Stimulated activated CD8-positive, alpha-beta memory T cell treated with anti-CD3 and anti-CD28 coated beads, Interleukin-15, amount 100 ng/mL, for 24 hours (primary cell): ENCODE results near the gene TNS3.
"Not testable (repeated sequence)": the region's sequence is repeated elsewhere in the genome, so short reads cannot be mapped to it uniquely, and the experiment has no call there.

Source experiments
- DNase-seq: peaks from one replicate; pipeline ENCODE4 v3.0.0-alpha.2; 2020; ENCODE audit warnings: low read depth

Gene TNS3

GRCh38 chr7:47448971-47449370 lies 132.9 kb downstream of the TNS3 start:
- DNase-seq, result no peak

- DNase-seq, result no peak
These were observed 134.1 kb downstream of the TNS3 start for GRCh38 chr7:47447621-47448349.

GRCh38 chr7:47446871-47447466 lies 134.9 kb downstream of the TNS3 start:
- no peak for DNase-seq

DNA sequence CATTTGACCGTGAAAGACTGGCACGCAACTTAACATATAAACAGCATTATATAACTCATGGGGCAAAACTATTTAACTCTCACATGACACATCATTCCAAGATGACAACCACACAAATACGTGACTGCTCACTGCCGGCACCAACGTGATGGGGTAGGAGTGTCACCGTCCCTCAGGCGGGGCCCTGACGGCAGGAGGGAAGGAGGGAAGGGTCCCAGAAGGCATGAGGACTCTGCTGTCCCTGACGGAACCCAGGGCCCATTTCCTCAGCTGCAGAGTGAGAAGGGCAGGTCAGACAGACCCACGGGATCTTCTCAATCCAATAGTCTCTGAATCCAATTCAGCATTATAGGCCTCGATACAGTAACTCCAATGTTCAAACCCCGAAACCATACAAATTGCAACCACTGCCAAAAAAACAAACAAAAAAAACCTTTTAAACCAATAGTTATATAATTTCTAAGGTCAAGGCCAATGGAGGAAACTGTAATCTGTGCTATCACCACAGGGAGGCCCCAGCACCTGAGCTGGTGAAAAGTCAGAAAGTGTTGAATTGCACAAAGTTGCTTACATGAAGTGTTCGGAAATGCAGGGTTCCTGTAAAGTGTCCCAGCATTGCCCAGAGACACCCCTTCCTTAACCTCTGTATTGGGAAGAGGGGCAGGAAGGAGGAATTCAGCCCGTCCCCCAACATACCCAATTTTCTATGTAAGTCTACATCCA lies 137.4 kb downstream of the TNS3 start:
- no peak for DNase-seq

DNA sequence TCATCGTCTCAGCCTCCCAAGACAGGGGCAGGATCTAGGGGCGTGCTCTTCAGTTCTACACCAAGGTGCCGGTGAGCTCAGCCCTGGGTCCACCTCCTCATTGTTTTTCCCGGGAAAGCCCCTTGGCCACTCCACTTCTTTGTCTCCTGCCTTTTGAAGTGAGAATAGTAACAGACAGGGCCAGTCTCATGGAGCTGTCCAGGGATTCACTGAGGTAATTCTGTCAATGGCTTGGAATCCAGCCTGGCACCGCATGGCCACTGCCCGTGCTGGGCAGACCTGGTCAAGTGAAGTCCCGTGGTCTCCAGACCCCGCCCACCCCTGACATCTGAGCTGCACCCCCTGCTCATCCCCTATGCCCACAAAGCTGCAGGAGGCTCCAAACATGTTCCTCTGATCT lies 138.9 kb downstream of the TNS3 start:
- DNase-seq, result no peak

DNA sequence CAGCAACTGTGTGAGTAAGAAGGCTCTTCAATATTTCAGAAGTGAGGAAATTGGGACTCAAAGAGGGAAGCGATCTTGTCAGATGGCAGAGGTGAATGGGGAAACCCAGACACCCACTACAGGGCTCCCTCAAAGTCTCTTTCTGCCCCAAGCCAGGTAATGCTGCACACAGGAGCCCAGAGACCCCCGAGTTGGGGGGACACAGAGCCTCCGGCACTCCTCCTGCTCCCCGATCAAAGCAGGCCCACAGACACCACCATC lies 139.4 kb downstream of the TNS3 start:
- no peak for DNase-seq

DNA sequence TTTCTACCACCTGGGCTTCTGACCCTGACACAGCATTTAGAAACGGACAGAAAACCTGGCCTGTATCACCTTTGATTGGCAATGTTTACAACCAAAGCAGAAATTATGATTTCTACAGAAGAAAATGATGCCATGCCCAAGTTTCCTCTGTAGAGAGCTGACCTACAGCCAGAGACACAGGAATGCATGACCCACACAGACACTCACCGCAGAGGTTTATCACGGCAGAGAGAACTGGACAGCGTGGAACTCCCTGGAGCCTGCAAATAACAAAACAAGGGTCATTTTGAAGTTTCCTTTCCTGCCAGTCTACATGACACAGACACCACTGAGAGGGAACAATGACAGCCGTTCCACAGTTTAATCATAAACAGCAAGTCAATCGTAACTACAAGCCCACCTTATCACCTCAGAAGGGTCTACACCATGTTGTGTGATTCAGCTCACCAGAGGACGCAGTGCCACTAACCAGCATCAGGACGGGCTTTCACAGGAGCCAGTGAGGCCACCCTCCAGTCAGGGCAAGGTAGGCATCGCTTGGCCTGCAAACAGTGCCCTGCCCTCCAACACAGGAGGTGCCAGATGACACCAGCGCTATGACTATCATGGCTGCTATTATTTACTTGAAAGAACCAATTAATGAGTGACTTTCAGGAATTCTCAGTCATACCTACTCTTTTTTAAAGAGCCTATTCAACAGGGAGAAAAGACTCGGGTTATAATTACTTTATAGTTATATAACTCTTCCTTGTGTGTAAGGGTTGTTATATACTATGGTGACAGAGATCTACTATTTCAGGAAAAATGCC lies 139.9 kb downstream of the TNS3 start:
- DNase-seq, result no peak

DNA sequence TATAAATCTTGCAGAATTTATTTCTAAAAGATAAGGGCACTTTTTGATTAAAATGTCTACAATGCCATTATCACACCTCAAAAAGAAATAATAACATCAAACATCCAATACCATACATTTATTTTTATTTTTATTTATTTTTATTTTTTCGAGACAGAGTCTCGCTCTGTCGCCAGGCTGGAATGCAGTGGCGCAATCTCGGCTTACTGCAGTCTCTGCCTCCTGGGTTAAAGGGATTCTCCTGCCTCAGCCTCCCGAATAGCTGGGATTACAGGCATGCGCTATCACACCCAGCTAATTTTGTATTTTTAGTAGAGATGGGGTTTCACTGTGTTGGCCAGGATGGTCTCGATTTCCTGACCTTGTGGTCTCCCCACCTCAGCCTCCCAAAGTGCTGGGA lies 140.9 kb downstream of the TNS3 start:
- DNase-seq, result not testable (repeated sequence)

- no peak for DNase-seq
These were observed 141.6 kb downstream of the TNS3 start for GRCh38 chr7:47440320-47440719.

DNA sequence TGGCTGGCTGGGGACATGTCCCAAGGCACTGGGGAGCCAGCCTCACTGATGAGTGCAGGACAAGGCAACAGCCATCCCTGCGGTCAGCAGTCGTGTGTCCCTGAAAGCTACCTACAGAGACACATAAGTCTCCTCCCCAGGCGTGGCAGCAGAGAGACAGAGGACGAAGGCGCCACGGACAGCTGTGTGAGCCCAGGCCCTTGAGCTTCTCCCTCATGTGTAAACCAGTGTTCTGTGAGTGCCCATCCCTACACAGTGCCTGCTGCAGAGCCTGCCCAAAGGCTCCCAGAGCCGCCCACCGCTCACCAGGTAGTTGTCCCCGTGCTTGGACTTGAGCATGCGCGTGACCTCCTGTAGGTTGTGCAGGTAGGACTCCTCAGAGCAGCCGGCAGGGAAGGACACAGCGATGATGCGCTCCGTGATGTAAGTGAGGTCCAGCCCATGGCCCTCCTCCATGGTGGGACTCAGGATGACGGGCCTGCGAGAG lies 142.7 kb downstream of the TNS3 start:
- no peak for DNase-seq

- DNase-seq, result no peak
These were observed 143.4 kb downstream of the TNS3 start for GRCh38 chr7:47438411-47439029.

DNA sequence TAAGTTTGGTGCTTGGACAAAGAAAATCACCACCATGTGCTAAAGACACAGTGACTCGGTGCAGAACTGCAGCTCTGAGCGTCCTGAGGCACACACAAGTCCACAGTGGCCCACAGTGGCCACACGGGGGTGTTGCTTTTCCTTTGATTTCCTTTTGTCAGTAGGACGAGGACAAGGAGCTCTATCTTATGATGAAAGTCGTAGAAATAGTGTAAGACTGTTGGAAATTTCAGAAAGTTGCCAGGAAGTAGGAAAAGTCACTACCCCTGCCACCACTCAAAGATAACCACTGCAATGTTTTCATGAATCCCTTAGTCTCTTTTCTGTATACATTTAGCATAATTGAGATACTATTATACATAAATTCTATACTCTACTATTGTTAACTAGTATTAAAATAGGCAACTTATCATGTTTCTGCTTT lies 146.0 kb downstream of the TNS3 start:
- no peak for DNase-seq

DNA sequence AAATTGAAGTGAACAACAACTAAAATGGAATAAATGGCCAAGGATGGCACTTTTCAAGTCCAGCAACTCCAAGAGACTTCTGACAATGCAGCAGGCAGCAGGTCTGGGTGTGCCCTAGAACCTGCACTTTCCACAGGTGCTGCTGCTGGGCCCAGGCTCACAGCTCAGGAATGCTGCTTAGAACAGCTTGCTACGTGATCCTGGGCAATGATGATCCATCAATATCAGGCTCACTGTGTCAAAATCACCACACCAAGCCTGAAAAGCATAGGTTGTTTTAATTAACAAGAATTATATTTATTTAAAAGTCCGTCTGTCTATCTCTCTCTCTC lies 148.4 kb downstream of the TNS3 start:
- DNase-seq, result no peak

- DNase-seq, result no peak
These were observed 149.0 kb downstream of the TNS3 start for GRCh38 chr7:47432671-47433563.

- no peak for DNase-seq
These were observed 151.5 kb downstream of the TNS3 start for GRCh38 chr7:47430422-47430821.

DNA sequence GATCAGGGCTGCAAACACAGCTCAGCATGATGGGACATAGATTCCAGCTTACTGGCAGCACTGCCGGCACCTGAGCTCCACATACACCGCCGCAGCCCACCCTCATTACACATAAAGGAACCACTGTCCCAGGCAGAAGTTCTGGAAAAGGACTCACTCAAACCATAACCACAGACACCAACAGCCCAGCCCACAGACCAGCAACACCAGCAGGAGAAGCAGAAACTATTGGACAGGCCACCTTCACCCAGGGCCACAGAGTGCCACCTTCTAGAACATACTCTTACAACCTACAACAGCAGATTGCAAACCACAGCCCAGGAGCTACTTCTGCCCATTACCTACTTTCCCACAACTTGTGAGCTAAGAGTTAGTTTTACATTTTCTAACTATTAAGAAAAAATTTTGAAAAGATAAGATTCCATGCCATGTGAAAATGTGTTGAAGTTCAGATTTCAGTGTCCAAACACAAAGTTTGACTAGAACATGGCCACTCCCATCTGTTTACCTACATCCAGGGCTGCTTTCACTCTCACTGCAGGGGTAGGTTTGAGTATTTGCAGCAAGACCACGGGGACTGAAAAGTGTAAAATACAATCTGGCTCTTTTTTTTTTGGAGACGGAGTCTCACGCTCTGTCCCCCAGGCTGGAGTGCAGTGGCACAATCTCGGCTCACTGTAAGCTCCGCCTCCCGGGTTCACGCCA lies 153.0 kb downstream of the TNS3 start:
- DNase-seq, result no peak

- DNase-seq, result no peak
These were observed 153.7 kb downstream of the TNS3 start for GRCh38 chr7:47428052-47428767.

- DNase-seq, result no peak
These were observed 154.8 kb downstream of the TNS3 start for GRCh38 chr7:47427051-47427643.

- DNase-seq, result no peak
These were observed 157.4 kb downstream of the TNS3 start for GRCh38 chr7:47424523-47424922.

DNA sequence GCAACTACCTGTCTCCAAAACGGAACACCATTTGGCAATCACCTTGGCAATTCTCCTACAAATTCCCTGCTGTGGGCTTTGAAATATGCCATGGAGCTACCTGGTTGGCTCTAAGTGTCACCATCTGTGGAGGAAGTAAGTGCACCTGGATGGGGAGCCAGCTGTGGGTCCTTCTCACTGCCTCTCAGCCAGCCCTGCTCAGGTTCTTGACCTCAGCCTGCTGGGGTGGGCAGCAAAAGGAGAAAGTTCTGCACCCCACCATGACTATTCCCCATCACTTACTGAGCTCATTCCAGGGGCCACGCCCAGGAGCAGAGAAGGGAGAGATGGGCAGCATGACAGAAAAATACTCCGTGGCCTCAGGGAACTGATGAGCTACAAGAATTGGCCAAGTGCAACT lies 158.7 kb downstream of the TNS3 start:
- DNase-seq, result no peak
